Upper lobe of right lung (tissue), 1 donor: ENCODE results near the gene RASAL2. TPM values are rescaled to one million over a fixed set of nuclear protein-coding genes. Genes with fewer than 3 reads are reported as not detected.

ENCODE experiments used
- ATAC-seq: fragments of 200-7000 bp; cut with Tn5 transposase; one replicate; pipeline ENCODE4 v1.9.1; 2020; ENCODE audit warnings: mild to moderate bottlenecking, moderate library complexity
- DNase-seq: peaks from one replicate; pipeline ENCODE4 v3.0.0-alpha.2; 2020
- H3K27ac ChIP-seq: fragments of 200-600 bp; one replicate; pipeline ENCODE4 v1.8.0; 2022
- H3K27me3 ChIP-seq: fragments of 200-600 bp; one replicate; pipeline ENCODE4 v1.8.0; 2022; ENCODE audit warnings: mild to moderate bottlenecking
- H3K36me3 ChIP-seq: fragments of 200-600 bp; one replicate; pipeline ENCODE4 v1.8.0; 2022
- H3K4me1 ChIP-seq: fragments of 200-600 bp; one replicate; pipeline ENCODE4 v1.8.0; 2022
- H3K4me3 ChIP-seq: fragments of 200-600 bp; one replicate; pipeline ENCODE4 v1.8.0; 2022; ENCODE audit warnings: mild to moderate bottlenecking
- H3K9me3 ChIP-seq: fragments of 200-600 bp; one replicate; pipeline ENCODE4 v1.8.0; 2022
- CTCF ChIP-seq: fragments of 200-600 bp; IDR thresholded peaks from one replicate; pipeline ENCODE4 v1.8.0; 2022; ENCODE audit warnings: antibody characterized with exemption
- intact Hi-C: fragments of 100-400 bp; cut with DNase I; formaldehyde crosslinking; loops from one replicate; pipeline ENCODE4 v1.11.0; 2022
- total RNA-seq: library from RNA; stranded (reverse); fragmentation: NEBNext Ultra II Directional; extraction: Animal tissue kit (Norgen Biotek cat#: 25700); gene quantifications from one replicate; pipeline ENCODE4 v1.2.1, GENCODE V29; 2021
- donor health status: DM: no; HTN: yes; CAD: no; lungs with severe emphysema.

The RASAL2 gene
- total RNA-seq, 1 donor from 2014 or later = 39.4 TPM

GRCh38 chr1:178371933-178372388 is 278.1 kb downstream of the RASAL2 start:
- no peak overlapping the region for H3K4me3 ChIP-seq
- H3K9me3 ChIP-seq = no peaks in the 10 kb centered on the region
- intact Hi-C loops = no loop called here
- H3K4me1 ChIP-seq = peaks cover 8% of the 10 kb centered on the region
- DNase-seq = no peak
- H3K27ac ChIP-seq = no peak overlapping the region
- no peak for ATAC-seq
- no peaks in the 10 kb centered on the region for H3K27me3 ChIP-seq
- H3K36me3 ChIP-seq = no peaks in the 10 kb centered on the region
- no peak for TF ChIP-seq CTCF

- intact Hi-C loops = no loop called here
- no peaks in the 10 kb centered on the region for H3K9me3 ChIP-seq
- ATAC-seq = no peak
- no peak overlapping the region for H3K4me3 ChIP-seq
- H3K27ac ChIP-seq = no peak overlapping the region
- TF ChIP-seq CTCF = no peak
- no peak for DNase-seq
- H3K27me3 ChIP-seq = no peaks in the 10 kb centered on the region
- no peaks in the 10 kb centered on the region for H3K36me3 ChIP-seq
- peaks cover 8% of the 10 kb centered on the region for H3K4me1 ChIP-seq
Measured at GRCh38 chr1:178374016-178374415, 280.1 kb downstream of the RASAL2 start.

GRCh38 chr1:178376008-178376407 is 282.1 kb downstream of the RASAL2 start:
- no peak for ATAC-seq
- Histone ChIP-seq H3K4me1 (no peaks in the 10 kb centered on the region), H3K36me3 (no peaks in the 10 kb centered on the region), H3K27ac (no peak overlapping the region), H3K27me3 (no peaks in the 10 kb centered on the region), H3K9me3 (no peaks in the 10 kb centered on the region), H3K4me3 (no peak overlapping the region)
- TF ChIP-seq CTCF = no peak
- intact Hi-C loops = no loop called here
- no peak for DNase-seq

GRCh38 chr1:178379807-178380206 is 285.9 kb downstream of the RASAL2 start:
- no peak overlapping the region for H3K4me3 ChIP-seq
- DNase-seq (no peak), ATAC-seq (no peak)
- H3K27ac ChIP-seq = no peak overlapping the region
- intact Hi-C loops = no loop called here
- no peak for TF ChIP-seq CTCF
- no peaks in the 10 kb centered on the region for H3K4me1 ChIP-seq
- H3K36me3 ChIP-seq = no peaks in the 10 kb centered on the region
- no peaks in the 10 kb centered on the region for H3K27me3 ChIP-seq
- H3K9me3 ChIP-seq = no peaks in the 10 kb centered on the region

- TF ChIP-seq CTCF = no peak
- Histone ChIP-seq H3K27me3 (no peaks in the 10 kb centered on the region), H3K9me3 (no peaks in the 10 kb centered on the region), H3K4me3 (no peak overlapping the region), H3K36me3 (no peaks in the 10 kb centered on the region), H3K27ac (no peak overlapping the region), H3K4me1 (no peaks in the 10 kb centered on the region)
- intact Hi-C loops = no loop called here
- DNase-seq = no peak
- no peak for ATAC-seq
Measured at GRCh38 chr1:178382372-178382771, 288.5 kb downstream of the RASAL2 start.

GRCh38 chr1:178385662-178386061 is 291.8 kb downstream of the RASAL2 start:
- no peaks in the 10 kb centered on the region for H3K4me1 ChIP-seq
- H3K36me3 ChIP-seq = no peaks in the 10 kb centered on the region
- H3K9me3 ChIP-seq = no peaks in the 10 kb centered on the region
- H3K27me3 ChIP-seq = no peaks in the 10 kb centered on the region
- ATAC-seq (no peak), DNase-seq (no peak)
- intact Hi-C loops = no loop called here
- TF ChIP-seq CTCF = no peak
- H3K4me3 ChIP-seq = no peak overlapping the region
- no peak overlapping the region for H3K27ac ChIP-seq
